A549 (cell line): ENCODE measurements around the gene DLL4.

Source experiments
- BHLHE40 ChIP-seq: IDR thresholded peaks from 2 replicates; pipeline ENCODE4 v1.6.1; 2012; ENCODE audit warnings: low read depth, low read length, inconsistent platforms
- CBX8 ChIP-seq: fragments of 200-600 bp; sonication (generic); IDR thresholded peaks from 2 replicates; pipeline ENCODE4 v1.6.1; 2016
- CEBPB ChIP-seq, 2 experiments: fragments of >200 bp in 1 of 2; sonication (Bioruptor Twin) in 1 of 2; formaldehyde crosslinking in 1 of 2; IDR thresholded peaks; 2 replicates each; pipeline ENCODE4 v1.6.1; 2012 to 2016
- CTCF ChIP-seq: fragments of >200 bp; sonication (Bioruptor Twin); formaldehyde crosslinking; IDR thresholded peaks from 3 replicates; pipeline ENCODE4 v1.5.1; 2016
- GATA3 ChIP-seq: IDR thresholded peaks from 2 replicates; pipeline ENCODE4 v1.6.1; 2012; ENCODE audit warnings: borderline replicate concordance
- KDM5A ChIP-seq: fragments of 200-600 bp; sonication (generic); IDR thresholded peaks from 2 replicates; pipeline ENCODE4 v1.6.1; 2016; ENCODE audit warnings: antibody characterized with exemption, mild to moderate bottlenecking
- PBX3 ChIP-seq: IDR thresholded peaks from 2 replicates; pipeline ENCODE4 v1.6.1; 2012
- POLR2A ChIP-seq: IDR thresholded peaks from 2 replicates; pipeline ENCODE4 v1.6.1; 2012; ENCODE audit warnings: mild to moderate bottlenecking, low read length
- RAD21 ChIP-seq, 2 experiments: fragments of >200 bp in 1 of 2; sonication (Bioruptor Twin) in 1 of 2; formaldehyde crosslinking in 1 of 2; IDR thresholded peaks in 1 of 2; conservative IDR thresholded peaks in 1 of 2; 2 replicates in 1 of 2; 3 replicates in 1 of 2; pipeline ENCODE4 v1.6.1; 2012 to 2018; ENCODE audit warnings: inconsistent platforms in 1 of 2
- RFX5 ChIP-seq: fragments of 450-650 bp; IDR thresholded peaks from 2 replicates; pipeline ENCODE4 v1.7.1; 2014; ENCODE audit warnings: antibody characterized with exemption, mild to moderate bottlenecking, moderate library complexity
- SREBF2 ChIP-seq: fragments of 450-650 bp; IDR thresholded peaks from 2 replicates; pipeline ENCODE4 v1.6.1; 2014; ENCODE audit warnings: mild to moderate bottlenecking, moderate library complexity
- TP53 ChIP-seq: fragments of 250-450 bp; sonication (Bioruptor Pico); IDR thresholded peaks from 2 replicates; pipeline ENCODE4 v1.5.0; 2021; ENCODE audit warnings: mild to moderate bottlenecking, moderate library complexity
- ZC3H11A ChIP-seq: fragments of 450-650 bp; IDR thresholded peaks from 2 replicates; pipeline ENCODE4 v1.6.1; 2014; ENCODE audit warnings: antibody characterized with exemption, mild to moderate bottlenecking

GRCh38 chr15:40969363-40969762, 40.2 kb downstream of the DLL4 start:
- TF ChIP-seq CTCF (no peak), TP53 (no peak), CEBPB (IDR thresholded peaks at IDR 0.05) (no peak), CBX8 (no peak), KDM5A (no peak), GATA3 (no peak), BHLHE40 (no peak), ZC3H11A (no peak), PBX3 (no peak), RAD21 (conservative IDR thresholded peaks at IDR 0.05 in 1 of 2, IDR thresholded peaks at IDR 0.05 in 1 of 2) (no peak), POLR2A (no peak), RFX5 (no peak), SREBF2 (no peak)
